A204.1 (cell line): ENCODE measurements around the gene MMD2.

Experiments
- FAIRE-seq: peaks from 2 replicates; lab custom pipeline; 2012; peaks lifted over from hg19 to GRCh38; lab: Jason Lieb, UNC

MMD2 gene

DNA sequence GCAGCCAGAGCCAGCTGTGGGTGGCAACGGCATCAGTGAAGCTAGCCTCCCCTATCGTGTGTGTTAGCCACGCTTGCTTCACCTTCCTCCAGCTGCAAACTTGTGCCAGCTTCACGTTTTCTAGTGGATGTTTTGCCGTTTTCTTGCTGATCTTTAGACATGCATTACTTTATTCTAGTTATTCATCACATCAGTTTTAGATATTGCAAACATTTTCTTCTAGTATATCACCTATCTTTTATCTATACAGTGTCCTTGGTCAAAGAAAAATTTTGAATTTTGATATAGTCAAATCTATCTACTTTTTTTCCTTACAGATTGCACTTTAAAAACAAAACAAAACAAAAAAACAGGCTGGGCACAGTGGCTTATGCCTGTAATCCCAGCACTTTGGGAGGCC lies 90.5 kb downstream of the MMD2 start:
- FAIRE-seq, result no peak

DNA sequence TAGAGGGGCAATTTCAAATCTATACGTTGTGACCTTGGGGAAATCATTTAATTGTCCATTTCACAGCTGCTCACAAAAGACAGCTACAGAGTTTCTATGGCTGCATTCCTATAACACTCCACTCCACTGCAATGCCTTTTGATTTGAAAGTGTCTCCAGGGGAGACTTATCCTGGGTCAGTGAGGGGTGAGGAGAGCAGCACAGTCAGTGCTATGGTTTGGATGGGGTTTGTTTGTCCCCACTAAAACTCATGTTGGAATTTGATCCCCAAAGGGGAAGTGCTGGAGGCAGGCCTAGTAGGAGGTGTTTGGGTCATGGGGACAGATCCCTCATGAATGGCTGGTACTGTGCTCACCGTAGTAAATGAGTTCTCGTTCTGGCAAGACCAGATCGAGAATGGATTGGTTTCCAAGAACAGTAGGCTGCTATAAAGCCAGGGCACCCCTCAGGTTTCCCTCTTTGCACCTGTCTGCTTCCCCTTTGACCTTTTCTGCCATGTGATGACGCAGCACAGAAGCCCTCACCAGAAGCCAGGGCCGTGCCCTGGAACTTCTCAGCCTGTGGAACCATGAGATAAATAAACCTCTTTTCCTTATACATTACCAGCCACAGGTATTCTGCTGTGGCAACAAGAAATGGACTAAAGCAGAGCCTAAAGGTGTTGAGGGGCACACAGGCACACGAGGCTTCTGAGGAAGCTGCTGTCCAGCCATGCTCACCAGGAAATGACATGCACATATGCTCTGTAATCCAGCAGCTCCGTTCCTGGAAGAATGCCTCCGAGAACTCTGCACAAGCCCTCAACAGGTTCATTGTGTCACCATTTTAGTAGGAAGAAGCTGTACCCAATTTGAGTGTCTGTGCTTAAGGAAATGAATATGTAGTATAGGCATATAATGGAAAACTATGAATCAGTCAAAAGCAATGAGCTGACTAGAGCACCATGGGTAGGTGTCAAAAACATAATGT lies 92.2 kb downstream of the MMD2 start:
- FAIRE-seq, result no peak

DNA sequence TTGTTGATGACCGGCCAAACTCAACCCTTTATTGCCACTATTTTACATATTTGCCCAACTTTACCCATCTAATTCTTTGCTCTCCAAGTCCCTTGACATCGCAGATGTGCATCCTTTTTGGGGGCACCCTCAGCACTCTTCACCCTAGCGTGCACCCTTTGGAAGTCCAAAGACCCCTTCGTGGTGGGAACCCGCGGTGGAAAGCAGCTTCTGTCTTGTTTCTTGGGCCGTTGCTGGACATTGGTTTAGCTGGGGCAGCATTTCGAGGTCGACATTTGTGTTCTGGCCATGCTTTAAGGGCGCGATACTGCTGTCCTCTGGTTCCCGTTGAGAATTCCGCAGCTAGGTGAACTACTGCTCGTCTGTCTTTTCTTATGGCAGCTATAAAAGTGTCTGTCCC lies 96.8 kb downstream of the MMD2 start:
- no peak for FAIRE-seq

DNA sequence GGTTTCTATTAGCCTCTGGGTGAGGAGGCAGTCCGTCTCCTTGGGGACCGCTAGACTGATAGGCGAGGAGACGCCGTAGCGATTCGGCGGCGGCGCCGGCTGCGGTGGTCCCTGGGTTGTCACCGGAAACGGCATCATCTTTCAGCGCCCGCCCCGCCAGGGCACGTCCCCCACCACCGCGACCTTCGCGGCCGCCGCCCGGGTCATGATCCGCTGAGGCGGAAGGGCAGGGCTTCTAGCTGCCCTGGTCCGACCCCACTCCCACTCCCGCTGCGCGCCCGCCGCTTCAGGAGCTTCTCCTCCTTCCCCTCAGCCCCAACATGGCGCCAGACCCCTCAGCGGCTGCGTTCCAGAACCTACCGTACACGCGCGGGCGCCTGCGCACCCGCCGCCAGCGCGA lies 97.3 kb downstream of the MMD2 start, which contains the start of gene PAPOLB:
Gene PAPOLB, minus strand, starts transcription at position 358 of the 400 bp plus-strand sequence. Its CDS starts 220 bp downstream, at position 138.
- FAIRE-seq, result no peak

DNA sequence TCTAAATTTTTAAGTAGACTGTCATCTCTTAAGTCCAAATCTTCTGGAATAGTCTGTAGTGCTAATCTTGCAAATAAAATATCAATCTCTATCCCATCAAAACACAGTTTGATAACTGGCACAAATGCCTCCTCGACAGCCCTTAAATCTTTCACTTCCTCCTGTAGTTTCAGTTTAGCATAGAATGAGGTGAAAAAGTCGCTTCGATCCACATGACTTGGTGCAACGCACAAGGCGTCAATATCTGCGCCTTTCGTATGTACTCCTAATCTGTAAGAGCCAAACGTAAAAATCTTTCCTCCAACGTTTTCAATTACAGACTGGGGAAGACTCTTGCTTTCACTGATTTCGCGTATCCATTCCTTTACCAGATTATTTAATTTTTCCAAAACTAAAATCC lies 97.8 kb downstream of the MMD2 start:
- FAIRE-seq, result no peak

DNA sequence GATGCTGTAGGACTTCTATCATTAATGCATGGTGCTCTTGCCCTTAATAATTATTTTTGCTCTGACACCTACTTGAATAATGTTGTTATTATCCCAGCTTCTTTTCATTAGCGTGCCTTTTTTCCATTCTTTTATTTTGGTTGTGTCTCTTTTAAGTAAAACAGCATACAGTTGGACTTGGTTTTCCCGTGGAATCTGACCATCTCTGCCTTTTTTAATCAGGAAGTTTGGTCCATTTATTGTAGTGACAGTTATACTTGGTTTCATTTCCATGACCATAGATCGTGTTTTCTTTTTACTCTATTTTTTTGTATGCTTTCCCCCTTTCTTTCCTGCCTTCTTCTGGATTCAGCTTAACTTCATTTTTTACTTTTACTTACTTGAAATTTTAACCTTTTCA lies 101.8 kb downstream of the MMD2 start:
- no peak for FAIRE-seq

DNA sequence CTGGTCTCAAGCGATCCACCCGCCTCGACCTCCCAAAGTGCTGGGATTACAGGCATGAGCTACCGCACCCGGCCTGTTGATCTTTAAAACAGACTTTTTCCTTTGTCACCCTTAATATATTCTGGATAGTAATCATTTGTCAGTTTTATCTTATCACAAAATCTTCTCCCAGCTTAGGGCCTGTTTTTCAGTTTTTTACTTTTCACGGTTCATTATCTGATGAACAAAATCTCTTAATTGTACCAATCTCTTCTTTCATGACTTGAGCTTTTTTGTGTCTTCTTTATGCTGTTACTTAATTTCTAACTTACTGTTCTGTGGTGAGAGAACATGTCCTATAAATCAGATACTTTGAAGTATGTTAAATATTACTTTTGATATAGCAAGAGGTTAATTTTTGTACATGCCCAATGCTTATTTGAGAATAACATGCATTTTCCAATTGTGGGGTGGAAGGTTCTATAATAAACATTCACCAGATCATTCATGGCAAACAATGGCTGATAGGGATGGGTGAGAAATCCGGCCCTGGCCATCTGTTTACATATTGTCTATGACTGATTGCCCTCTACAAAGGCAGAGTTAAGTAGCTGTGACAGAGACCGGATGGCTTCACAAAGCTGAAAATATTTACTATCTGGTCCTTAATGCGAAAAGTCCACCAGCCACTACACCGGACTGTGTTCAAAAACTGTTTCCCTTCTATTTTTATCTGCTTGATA lies 102.5 kb downstream of the MMD2 start:
- FAIRE-seq, result no peak
